Activated CD4-positive, alpha-beta T cell treated with anti-CD3 and anti-CD28 coated beads, Interleukin-2, amount 10 ng/mL, durations not matched to agents 7 days and 5 days (primary cell): ENCODE measurements around the gene VAV2. TPM values are rescaled to one million over a fixed set of nuclear protein-coding genes. Genes with fewer than 3 reads are reported as not detected.

Source experiments
- CTCF ChIA-PET: fragments of 350-600 bp; sonication (Branson Sonifier 250); formaldehyde crosslinking; loops from one replicate; lab custom pipeline; 2021; ENCODE audit warnings: antibody characterized with exemption; lab: Charles Lee
- POLR2A ChIA-PET: fragments of 350-600 bp; sonication (Branson Sonifier 250); formaldehyde crosslinking; loops from one replicate; lab custom pipeline; 2021; ENCODE audit warnings: antibody characterized with exemption; lab: Charles Lee
- DNase-seq: peaks from one replicate; pipeline ENCODE4 v3.0.0-alpha.2; 2020
- H3K27ac Mint-ChIP-seq: one replicate; pipeline ENCODE4 v1.8.0; 2021; ENCODE audit warnings: mild to moderate bottlenecking, moderate library complexity, mixed read lengths
- H3K27me3 Mint-ChIP-seq: one replicate; pipeline ENCODE4 v1.8.0; 2021; ENCODE audit warnings: mixed read lengths
- H3K36me3 Mint-ChIP-seq: one replicate; pipeline ENCODE4 v1.8.0; 2021; ENCODE audit warnings: low read depth, mixed read lengths
- H3K4me1 Mint-ChIP-seq: one replicate; pipeline ENCODE4 v1.8.0; 2021; ENCODE audit warnings: mixed read lengths
- H3K4me3 Mint-ChIP-seq: one replicate; pipeline ENCODE4 v1.8.0; 2021; ENCODE audit warnings: mild to moderate bottlenecking, moderate library complexity, mixed read lengths
- H3K9me3 Mint-ChIP-seq: one replicate; pipeline ENCODE4 v1.8.0; 2021; ENCODE audit warnings: mixed read lengths
- total RNA-seq, 2 experiments: library from RNA; stranded (reverse); gene quantifications; one replicate each; pipeline ENCODE4 v1.2.3, GENCODE V29; 2021

VAV2 gene
- total RNA-seq, 2 experiments from 2014 or later: 6.2 TPM

DNA sequence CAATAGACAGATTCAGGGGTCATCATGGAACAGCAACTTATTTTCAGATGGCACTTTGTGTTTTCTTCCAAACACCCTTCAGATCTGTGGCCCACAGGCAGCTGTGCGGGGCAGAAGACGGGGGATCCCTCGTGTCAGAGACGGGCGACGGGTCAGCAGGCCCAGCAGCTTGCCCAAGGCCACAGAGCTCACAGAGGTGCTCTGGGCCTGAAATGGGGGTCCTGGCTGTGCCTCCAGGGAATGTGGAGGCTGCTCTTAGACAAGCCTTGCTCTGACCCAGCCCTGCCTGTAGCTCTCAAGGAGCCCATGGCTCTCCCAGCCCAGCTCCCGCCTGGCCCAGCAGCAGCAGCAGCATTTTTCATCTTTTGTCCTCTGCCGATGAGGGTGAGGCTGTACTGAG lies 213.0 kb downstream of the VAV2 start:
- DNase-seq: no peak
- Mint-ChIP-seq H3K36me3 (peaks cover 2% of the 10 kb centered on the region), H3K9me3 (peaks cover 3% of the 10 kb centered on the region), H3K27me3 (no peaks in the 10 kb centered on the region), H3K4me3 (no peak overlapping the region), H3K27ac (no peak overlapping the region), H3K4me1 (no peaks in the 10 kb centered on the region)
- CTCF ChIA-PET: no interaction called here
- POLR2A ChIA-PET: no interaction called here

GRCh38 chr9:133778336-133779013 lies 213.6 kb downstream of the VAV2 start:
- Mint-ChIP-seq H3K36me3 (peaks cover 2% of the 10 kb centered on the region), H3K4me3 (no peak overlapping the region), H3K27me3 (no peaks in the 10 kb centered on the region), H3K4me1 (no peaks in the 10 kb centered on the region), H3K27ac (no peak overlapping the region), H3K9me3 (peaks cover 6% of the 10 kb centered on the region)
- no peak for DNase-seq
- CTCF ChIA-PET: no interaction called here
- POLR2A ChIA-PET: no interaction called here

DNA sequence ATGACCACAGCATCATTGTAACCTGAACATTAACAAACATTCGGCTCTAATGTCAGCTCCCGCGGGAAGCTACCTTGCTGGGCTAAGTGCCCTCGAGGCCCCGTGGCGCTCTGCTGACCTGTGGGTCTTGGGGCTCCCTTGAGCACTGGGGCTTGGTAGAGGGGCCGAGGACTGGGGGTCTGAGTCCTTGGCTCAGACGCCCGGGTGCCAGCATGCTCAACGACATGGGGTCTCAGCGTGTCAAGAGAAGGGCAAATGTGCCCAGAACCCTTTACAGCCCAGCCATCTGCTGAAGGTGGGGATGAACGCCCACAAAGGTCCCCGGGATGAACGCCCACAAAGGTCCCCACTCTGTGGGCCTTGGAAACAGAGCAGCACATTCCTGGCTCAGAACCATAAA lies 214.3 kb downstream of the VAV2 start:
- H3K9me3 Mint-ChIP-seq: peaks cover 6% of the 10 kb centered on the region
- ChIA-PET POLR2A (no interaction called here), CTCF (no interaction called here)
- no peaks in the 10 kb centered on the region for H3K27me3 Mint-ChIP-seq
- no peak overlapping the region for H3K27ac Mint-ChIP-seq
- H3K4me1 Mint-ChIP-seq: no peaks in the 10 kb centered on the region
- DNase-seq: no peak
- no peak overlapping the region for H3K4me3 Mint-ChIP-seq
- H3K36me3 Mint-ChIP-seq: peaks cover 2% of the 10 kb centered on the region

- Mint-ChIP-seq H3K27ac (no peak overlapping the region), H3K27me3 (no peaks in the 10 kb centered on the region), H3K4me3 (no peak overlapping the region), H3K9me3 (peaks cover 6% of the 10 kb centered on the region), H3K4me1 (no peaks in the 10 kb centered on the region), H3K36me3 (peaks cover 2% of the 10 kb centered on the region)
- no peak for DNase-seq
- CTCF ChIA-PET: interaction anchor here (1.0 kb wide), 1 partner anchor 246 kb away, joined by 3 read pairs; no protein-coding TSS in a partner anchor
- POLR2A ChIA-PET: no interaction called here
Measured at GRCh38 chr9:133777068-133777791, 214.9 kb downstream of the VAV2 start.

DNA sequence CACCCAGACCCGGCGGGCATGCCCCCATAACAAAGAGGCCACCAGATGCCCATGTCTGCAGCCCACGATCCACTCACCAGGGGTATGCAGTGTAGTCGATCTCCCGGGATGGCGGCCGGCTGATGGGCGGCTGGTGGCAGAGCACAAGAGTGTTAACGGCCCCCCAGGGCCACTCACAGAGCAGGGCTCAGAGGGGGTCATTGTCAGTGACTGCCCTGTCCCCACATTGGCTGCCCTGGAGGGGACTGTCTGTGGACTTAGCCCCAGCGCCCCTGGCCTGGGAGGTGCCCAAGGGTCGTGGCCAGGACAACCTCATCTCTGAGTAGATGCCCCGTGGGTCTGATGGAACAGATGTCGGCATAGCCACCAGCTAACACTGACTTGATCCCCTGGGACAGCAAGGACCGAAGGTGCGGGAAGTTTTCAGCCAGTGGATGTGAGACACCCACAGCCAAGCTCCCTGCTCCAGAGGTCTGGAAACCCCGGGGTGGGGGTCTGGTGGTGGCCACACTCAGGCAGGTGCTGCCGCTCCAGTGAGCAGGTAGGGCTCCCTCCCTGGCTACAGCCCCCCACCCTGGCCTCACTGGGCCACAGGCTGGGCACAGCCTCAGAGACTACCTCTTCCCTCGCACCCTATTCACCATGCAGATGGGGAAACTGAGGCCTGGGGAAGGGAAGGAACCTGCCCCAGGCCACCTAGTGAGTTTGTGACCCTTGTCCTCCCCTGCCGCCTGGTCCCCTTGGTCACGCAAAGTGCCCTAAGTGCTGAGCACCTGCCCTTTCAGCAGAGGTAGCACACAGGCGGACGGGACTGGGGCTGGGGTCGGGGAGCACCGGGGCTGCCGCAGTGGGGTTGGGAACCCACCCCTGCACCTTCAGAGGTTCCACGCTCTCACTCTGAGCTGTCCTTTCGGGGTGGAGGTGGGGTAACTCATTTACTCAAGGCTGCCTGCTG lies 215.9 kb downstream of the VAV2 start:
- H3K27me3 Mint-ChIP-seq: no peaks in the 10 kb centered on the region
- peaks cover 2% of the 10 kb centered on the region for H3K36me3 Mint-ChIP-seq
- H3K27ac Mint-ChIP-seq: no peak overlapping the region
- no peaks in the 10 kb centered on the region for H3K4me1 Mint-ChIP-seq
- ChIA-PET POLR2A (no interaction called here), CTCF (interaction anchor here (1.0 kb wide), 1 partner anchor 247 kb away, joined by 3 read pairs; no protein-coding TSS in a partner anchor)
- H3K9me3 Mint-ChIP-seq: peaks cover 6% of the 10 kb centered on the region
- no peak overlapping the region for H3K4me3 Mint-ChIP-seq
- no peak for DNase-seq

GRCh38 chr9:133775291-133775690 lies 216.8 kb downstream of the VAV2 start:
- H3K4me1 Mint-ChIP-seq: no peaks in the 10 kb centered on the region
- POLR2A ChIA-PET: no interaction called here

DNA sequence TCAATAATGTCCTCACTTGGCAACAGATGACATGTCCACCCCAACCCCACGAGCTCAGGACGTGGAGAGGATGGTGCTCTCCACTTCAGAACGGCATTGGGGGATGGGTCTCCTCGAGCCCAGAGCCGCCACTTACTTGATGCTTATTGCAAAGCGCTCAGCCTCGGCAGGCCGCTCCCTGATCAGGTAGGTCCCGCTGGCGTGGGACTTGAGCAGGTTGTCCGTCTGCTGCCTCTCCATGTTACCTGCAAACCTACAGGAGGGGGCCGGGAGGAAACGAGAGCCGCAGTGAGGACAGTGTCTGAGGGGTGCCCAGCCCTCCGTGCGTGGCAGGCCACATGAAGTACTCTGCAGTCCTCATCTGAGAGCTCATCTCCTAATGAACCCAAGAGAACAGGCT lies 217.3 kb downstream of the VAV2 start:
- no peak for DNase-seq
- H3K27me3 Mint-ChIP-seq: no peaks in the 10 kb centered on the region
- no peak overlapping the region for H3K27ac Mint-ChIP-seq
- CTCF ChIA-PET: no interaction called here
- no peak overlapping the region for H3K4me3 Mint-ChIP-seq
- peaks cover 6% of the 10 kb centered on the region for H3K9me3 Mint-ChIP-seq
- H3K4me1 Mint-ChIP-seq: no peaks in the 10 kb centered on the region
- H3K36me3 Mint-ChIP-seq: peaks cover 2% of the 10 kb centered on the region
- POLR2A ChIA-PET: no interaction called here

More at GRCh38 chr9:133775291-133775690, 216.8 kb downstream of the VAV2 start:
- H3K9me3 Mint-ChIP-seq: peaks cover 6% of the 10 kb centered on the region
- peaks cover 2% of the 10 kb centered on the region for H3K36me3 Mint-ChIP-seq
- no peak overlapping the region for H3K4me3 Mint-ChIP-seq
- CTCF ChIA-PET: no interaction called here
- no peaks in the 10 kb centered on the region for H3K27me3 Mint-ChIP-seq
- DNase-seq: no peak
- no peak overlapping the region for H3K27ac Mint-ChIP-seq

DNA sequence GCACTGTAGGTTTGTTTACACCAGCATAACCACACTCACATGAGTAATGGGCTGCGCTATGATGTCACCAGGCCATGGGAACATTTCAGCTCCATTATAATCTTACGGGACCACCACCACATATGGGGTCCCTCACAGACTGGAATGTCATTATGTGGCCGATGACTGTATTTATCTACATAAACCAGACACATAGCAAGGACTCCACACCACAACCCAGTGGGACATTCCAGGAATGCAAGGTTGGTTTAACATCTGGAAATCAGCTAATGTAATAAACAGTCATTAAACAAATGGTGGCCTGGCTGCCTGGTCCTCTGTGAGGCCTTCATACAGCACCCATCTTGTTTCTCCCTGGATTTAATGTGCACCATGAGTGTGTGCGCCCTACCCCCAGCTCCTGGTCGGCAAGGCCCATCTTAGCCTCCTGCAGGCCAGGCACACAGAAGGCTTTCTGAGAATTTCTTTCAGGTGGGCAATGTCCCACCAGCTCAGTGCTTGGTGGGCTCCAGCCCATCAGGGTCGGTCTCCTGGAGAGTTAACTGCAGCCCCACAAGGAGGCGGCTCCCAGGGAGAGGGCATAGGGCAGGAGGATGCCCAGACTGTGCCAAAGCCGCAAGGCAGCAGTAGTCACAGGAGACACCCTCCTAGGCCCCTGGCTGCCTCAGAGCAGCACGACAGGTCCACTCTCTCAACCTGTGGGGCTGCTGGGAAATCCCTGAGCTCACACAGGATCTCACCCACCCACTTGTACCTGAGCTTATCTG lies 218.1 kb downstream of the VAV2 start:
- no peak overlapping the region for H3K27ac Mint-ChIP-seq
- no peaks in the 10 kb centered on the region for H3K27me3 Mint-ChIP-seq
- H3K4me3 Mint-ChIP-seq: no peak overlapping the region
- no peak for DNase-seq
- ChIA-PET POLR2A (no interaction called here), CTCF (no interaction called here)
- H3K36me3 Mint-ChIP-seq: peaks cover 2% of the 10 kb centered on the region
- H3K4me1 Mint-ChIP-seq: no peaks in the 10 kb centered on the region
- peaks cover 6% of the 10 kb centered on the region for H3K9me3 Mint-ChIP-seq

GRCh38 chr9:133772581-133772980 lies 219.5 kb downstream of the VAV2 start:
- Mint-ChIP-seq H3K9me3 (peaks cover 6% of the 10 kb centered on the region), H3K4me3 (no peak overlapping the region), H3K4me1 (no peaks in the 10 kb centered on the region), H3K36me3 (peaks cover 2% of the 10 kb centered on the region), H3K27me3 (no peaks in the 10 kb centered on the region), H3K27ac (no peak overlapping the region)
- ChIA-PET CTCF (no interaction called here), POLR2A (no interaction called here)
- no peak for DNase-seq

DNA sequence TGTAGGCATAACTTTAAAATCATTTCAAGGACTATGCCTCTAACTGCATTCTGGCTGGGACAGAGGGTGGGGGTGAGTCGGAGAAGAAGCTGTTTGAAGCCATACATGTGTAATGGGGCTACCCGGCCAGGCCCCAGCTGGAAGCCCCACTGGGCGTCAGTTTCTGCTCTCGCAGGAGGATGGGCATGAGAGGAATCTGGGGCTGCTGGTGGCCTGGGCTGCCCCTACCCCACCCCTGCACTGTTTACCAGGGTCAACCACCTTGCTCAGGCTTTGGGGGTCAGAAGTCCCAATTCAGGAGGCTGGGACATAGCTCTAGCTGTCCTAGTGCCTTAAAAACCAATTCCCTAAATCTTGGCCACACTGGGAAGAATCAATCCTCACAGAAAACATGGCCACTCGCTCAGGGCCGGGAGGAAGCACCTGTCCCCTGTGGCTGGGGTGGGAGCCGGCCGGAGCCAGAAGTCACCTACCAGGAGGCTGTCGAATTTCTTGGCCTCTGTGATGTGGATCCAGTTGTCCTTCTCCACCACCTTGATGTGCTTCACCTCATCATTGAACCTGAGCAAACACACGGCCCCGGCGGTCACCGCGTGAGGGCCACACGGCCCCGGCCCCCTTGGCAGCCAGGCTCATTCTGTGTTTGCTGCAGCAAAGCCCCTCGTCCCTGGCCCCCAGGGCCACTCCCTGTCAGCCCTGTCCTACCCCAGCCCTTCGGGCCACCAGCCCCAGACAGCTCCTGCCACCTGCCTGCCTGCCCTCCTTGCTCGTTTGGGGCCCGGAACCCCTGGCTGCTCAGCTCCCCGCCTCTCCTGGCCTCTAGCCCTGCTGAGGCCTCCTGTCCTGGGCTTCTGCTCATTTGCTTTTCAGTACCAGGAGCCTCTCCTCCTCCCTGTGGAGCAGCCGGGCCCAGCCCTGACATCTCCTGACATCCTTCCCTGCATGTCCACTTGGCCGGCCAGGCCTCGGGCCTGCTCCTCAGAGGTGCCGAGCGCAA lies 220.3 kb downstream of the VAV2 start:
- Mint-ChIP-seq H3K36me3 (peaks cover 2% of the 10 kb centered on the region), H3K4me1 (no peaks in the 10 kb centered on the region), H3K27me3 (no peaks in the 10 kb centered on the region), H3K4me3 (no peak overlapping the region), H3K9me3 (peaks cover 7% of the 10 kb centered on the region), H3K27ac (no peak overlapping the region)
- ChIA-PET POLR2A (no interaction called here), CTCF (no interaction called here)
- no peak for DNase-seq

DNA sequence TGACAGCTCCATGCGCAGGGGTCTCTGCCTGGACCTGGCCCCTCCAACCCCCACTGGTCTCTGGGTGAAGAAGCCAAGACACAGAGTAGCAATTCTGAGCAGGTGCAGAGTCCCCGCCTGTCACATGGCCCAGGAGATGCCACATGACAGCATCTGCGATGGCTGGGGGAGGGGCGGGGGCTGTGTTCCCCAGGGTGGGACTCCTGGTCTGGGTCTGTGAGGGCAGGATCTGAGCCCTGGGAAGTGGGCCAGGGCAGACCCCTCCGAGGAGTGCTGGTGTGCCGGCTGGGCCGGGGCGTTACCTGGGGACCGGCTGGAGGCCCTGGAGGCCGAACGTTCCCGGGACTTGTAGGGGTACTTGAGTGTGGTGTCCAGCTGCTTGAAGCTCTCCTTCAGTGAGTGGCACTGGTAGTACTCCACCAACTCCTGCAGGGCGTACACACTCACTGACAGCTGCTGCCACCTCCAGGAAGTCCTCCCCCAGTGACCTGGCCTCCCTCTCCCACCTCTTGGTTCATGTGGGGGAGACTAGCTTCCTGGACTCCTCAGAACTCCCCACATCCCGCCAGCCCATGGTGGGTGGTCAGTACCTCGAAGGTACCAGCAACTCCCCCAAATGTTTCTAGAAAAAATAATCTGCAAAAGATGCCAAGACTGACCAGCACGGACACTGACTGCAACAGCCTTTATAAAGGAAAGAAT lies 221.9 kb downstream of the VAV2 start:
- no peaks in the 10 kb centered on the region for H3K27me3 Mint-ChIP-seq
- no peak overlapping the region for H3K4me3 Mint-ChIP-seq
- ChIA-PET CTCF (no interaction called here), POLR2A (no interaction called here)
- H3K36me3 Mint-ChIP-seq: peaks cover 2% of the 10 kb centered on the region
- no peak overlapping the region for H3K27ac Mint-ChIP-seq
- DNase-seq: no peak
- no peaks in the 10 kb centered on the region for H3K4me1 Mint-ChIP-seq
- H3K9me3 Mint-ChIP-seq: peaks cover 11% of the 10 kb centered on the region
